Effector memory CD4-positive, alpha-beta T cell (primary cell): ENCODE measurements around the gene FAM78A.

ENCODE experiments used
- DNase-seq, 3 donors: peaks; one replicate each; pipeline ENCODE4 v3.0.0-alpha.2; 2020
- H3K27ac ChIP-seq: 2 replicates; pipeline ENCODE4 v1.7.0; 2013; ENCODE audit warnings: mild to moderate bottlenecking, low read length, moderate library complexity; ENCODE audit not compliant: insufficient read depth, poor library complexity, severe bottlenecking
- H3K27me3 ChIP-seq: replicated peaks from 2 replicates; pipeline ENCODE4 v1.7.0; 2013; ENCODE audit warnings: mild to moderate bottlenecking, low read length; ENCODE audit not compliant: insufficient read depth, control insufficient read depth, poor library complexity, severe bottlenecking
- H3K36me3 ChIP-seq: 2 replicates; pipeline ENCODE4 v1.7.0; 2013; ENCODE audit warnings: mild to moderate bottlenecking, low read length, moderate library complexity; ENCODE audit not compliant: control insufficient read depth, insufficient read depth
- H3K4me1 ChIP-seq: 2 replicates; pipeline ENCODE4 v1.7.0; 2013; ENCODE audit warnings: low read length, mild to moderate bottlenecking; ENCODE audit not compliant: control insufficient read depth, insufficient read depth, poor library complexity, severe bottlenecking
- H3K4me3 ChIP-seq: 2 replicates; pipeline ENCODE4 v1.7.0; 2013; ENCODE audit warnings: low read length, low read depth, mild to moderate bottlenecking; ENCODE audit not compliant: insufficient read depth, poor library complexity, severe bottlenecking
- H3K9me3 ChIP-seq: 2 replicates; pipeline ENCODE4 v1.7.0; 2013; ENCODE audit warnings: mild to moderate bottlenecking, low read length, moderate library complexity; ENCODE audit not compliant: control insufficient read depth

The FAM78A gene

DNA sequence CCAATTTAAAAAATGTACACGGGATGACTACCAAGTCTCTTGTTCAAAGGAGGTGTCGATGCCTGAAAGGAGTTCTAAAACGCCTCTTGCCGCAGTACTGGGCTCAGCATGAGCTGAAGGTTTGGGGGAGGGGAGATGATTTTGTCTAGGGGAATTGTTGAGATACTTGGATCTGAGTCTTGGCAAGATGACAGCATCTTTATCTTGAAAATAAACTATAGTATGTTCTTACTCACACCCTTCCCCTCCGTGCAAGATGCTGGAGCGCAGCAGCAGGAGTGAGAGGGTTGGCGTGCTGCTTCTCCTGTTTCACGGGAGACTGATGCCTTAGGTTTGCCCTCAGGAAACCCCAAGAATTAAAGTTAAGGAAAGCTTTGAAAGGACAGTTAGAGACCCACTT, 47.3 kb downstream of the FAM78A start:
- Histone ChIP-seq H3K36me3 (peaks cover 10% of the 10 kb centered on the region), H3K27ac (no peak overlapping the region)

DNA sequence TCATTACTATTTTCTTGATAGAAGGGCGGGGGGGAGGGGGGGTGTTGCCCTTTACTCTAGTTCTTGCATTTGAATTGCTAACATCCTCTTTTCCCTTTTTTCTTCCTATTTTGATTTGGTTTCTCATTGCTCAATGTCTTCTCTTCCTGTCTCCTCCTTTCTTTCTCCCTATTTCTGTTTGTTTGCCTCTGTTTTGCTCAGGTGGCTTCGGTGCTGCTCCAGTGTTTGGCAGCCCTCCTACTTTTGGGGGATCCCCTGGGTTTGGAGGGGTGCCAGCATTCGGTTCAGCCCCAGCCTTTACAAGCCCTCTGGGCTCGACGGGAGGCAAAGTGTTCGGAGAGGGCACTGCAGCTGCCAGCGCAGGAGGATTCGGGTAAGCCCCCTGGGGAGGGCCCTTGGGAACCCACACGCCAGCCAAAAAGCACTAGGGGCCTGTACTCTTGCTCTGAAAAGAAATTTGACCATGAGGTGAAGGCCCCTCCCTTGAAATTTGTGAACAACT, 48.3 kb downstream of the FAM78A start:
- H3K27ac ChIP-seq = no peak overlapping the region
- DNase-seq = no peak
- H3K4me1 ChIP-seq = no peaks in the 10 kb centered on the region
- H3K4me3 ChIP-seq = no peak overlapping the region
- no peaks in the 10 kb centered on the region for H3K9me3 ChIP-seq
- H3K27me3 ChIP-seq = no peaks in the 10 kb centered on the region
- H3K36me3 ChIP-seq = peaks cover 10% of the 10 kb centered on the region

More for the DNA sequence above, 47.3 kb downstream of the FAM78A start:
- peaks cover 5% of the 10 kb centered on the region for H3K4me1 ChIP-seq
- no peaks in the 10 kb centered on the region for H3K27me3 ChIP-seq
- no peak for DNase-seq
- H3K9me3 ChIP-seq = no peaks in the 10 kb centered on the region
- H3K4me3 ChIP-seq = no peak overlapping the region

DNA sequence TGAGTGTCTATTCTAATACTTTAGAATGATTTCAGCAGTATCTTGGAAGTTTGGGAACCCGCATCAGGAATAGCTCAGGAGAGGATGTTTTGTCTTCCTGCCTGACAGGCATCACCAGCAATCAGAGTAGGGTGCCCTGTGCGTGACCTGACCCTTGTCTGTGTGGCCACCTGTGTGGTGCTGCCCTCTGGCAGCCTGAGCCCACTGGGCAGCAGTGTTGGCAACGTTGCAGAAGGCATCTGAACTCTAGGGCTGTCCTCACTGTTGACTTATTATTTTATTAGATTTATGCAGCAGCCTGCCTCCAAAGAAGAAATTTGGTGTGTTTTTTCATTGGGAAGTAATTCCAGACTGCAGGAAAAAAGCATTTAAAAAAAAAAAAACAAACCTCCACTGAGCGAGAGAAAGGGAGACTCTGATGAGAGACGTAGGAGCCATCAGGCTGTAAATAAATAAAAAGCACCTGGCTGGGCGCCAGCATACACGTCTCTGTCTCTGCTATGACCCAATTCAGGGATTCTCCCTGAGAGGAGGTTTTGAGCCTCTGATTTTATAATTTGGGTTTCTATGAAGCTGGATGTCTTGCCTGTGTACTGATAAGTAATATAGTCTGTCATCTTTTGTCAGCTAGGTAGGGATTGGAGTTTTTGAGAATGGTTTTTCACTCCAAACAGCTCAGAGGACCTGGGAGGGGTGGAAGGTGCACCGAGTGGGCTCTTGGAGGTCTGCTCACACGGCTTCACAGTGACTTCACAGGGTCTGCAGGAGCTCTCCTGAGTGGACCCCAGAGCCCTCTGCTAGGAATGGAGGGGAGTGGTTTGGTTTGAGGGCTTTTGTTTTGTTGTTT, 49.0 kb downstream of the FAM78A start:
- no peaks in the 10 kb centered on the region for H3K9me3 ChIP-seq
- no peak overlapping the region for H3K27ac ChIP-seq
- no peak overlapping the region for H3K4me3 ChIP-seq
- H3K4me1 ChIP-seq = no peaks in the 10 kb centered on the region
- H3K36me3 ChIP-seq = peaks cover 13% of the 10 kb centered on the region
- H3K27me3 ChIP-seq = no peaks in the 10 kb centered on the region
- DNase-seq = no peak

DNA sequence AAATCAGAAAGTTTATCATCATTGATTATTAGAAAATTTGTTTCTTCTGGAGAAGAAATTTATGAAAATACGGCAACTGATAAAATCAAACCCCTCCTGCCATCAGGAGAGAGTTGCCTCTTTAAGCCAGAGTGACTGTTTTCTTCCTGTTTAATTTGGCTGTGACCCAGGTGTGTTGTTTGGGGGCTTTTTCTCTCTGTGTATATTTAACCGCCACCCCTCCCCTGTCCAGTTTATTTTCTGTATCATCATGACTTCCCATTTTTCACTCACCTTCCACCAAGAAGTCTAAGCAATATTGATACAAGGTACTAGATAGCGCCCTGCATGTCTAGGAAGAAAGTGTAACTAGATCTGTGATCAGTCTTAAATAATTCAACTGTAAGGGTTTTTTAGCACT, 50.1 kb downstream of the FAM78A start:
- DNase-seq = no peak
- Histone ChIP-seq H3K27ac (no peak overlapping the region), H3K36me3 (peaks cover 16% of the 10 kb centered on the region), H3K4me3 (no peak overlapping the region), H3K27me3 (no peaks in the 10 kb centered on the region), H3K4me1 (no peaks in the 10 kb centered on the region), H3K9me3 (no peaks in the 10 kb centered on the region)

DNA sequence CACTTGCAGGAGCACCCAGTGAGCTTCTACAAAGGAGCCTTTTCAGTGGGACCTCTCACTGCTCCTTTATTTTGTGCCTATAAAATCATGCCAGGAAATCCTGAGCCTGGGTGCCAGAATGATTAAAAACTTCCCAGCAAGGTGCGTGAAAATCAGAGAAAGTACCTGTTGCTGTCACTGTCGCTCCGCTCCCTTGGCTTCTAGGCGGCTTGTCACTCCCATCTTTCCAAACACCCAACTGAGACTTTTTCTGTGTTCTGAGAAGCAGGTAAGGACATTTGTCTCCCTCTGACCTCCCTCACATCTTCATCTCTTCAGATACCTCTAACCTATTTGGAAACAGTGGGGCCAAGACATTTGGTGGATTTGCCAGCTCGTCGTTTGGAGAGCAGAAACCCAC, 53.9 kb downstream of the FAM78A start:
- H3K27me3 ChIP-seq = no peaks in the 10 kb centered on the region
- no peak for DNase-seq
- no peaks in the 10 kb centered on the region for H3K4me1 ChIP-seq
- H3K9me3 ChIP-seq = no peaks in the 10 kb centered on the region
- H3K27ac ChIP-seq = no peak overlapping the region
- no peak overlapping the region for H3K4me3 ChIP-seq
- peaks cover 13% of the 10 kb centered on the region for H3K36me3 ChIP-seq

DNA sequence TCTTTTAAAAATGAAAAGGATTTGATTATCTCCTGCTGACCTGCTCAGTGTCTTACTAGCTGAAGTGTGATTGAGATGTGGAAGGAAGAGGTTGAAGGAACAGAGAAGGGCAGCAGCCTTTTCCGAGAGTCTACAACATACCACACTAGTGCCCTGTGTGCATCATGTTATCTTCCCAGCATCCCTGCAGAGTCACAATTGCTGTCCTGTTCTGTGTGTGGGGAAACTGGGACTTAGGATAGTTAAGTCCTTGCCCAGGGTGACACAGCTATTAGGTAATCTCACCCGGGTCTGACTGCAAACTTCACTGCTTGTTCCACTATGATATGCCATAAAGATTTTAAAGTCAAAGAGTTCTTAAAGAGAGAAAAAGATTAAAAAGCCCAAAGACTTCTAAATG, 55.8 kb downstream of the FAM78A start:
- H3K27me3 ChIP-seq = no peaks in the 10 kb centered on the region
- no peak for DNase-seq
- H3K27ac ChIP-seq = no peak overlapping the region
- H3K9me3 ChIP-seq = no peaks in the 10 kb centered on the region
- no peak overlapping the region for H3K4me3 ChIP-seq
- no peaks in the 10 kb centered on the region for H3K4me1 ChIP-seq
- H3K36me3 ChIP-seq = peaks cover 14% of the 10 kb centered on the region

DNA sequence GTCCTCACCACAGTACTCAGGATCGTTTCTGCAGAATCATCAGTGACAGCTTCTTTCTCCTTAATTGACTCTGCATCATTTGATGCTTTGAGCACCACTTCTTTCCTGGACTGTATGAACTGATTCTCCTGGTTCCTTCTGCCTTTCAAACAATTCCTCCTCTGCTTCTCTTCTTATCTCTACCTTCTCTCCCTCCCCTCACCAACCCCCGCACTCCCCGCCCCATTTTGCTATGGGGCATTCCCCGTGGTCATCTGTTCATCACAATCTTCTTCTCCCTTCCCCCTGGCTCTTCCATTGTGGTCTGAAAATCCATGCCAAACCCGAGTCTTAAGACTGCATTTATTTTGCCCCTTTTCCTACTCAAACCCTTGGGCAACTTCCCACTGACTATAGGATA, 57.9 kb downstream of the FAM78A start:
- Histone ChIP-seq H3K27me3 (no peaks in the 10 kb centered on the region), H3K4me3 (no peak overlapping the region), H3K4me1 (no peaks in the 10 kb centered on the region), H3K36me3 (peaks cover 18% of the 10 kb centered on the region), H3K27ac (no peak overlapping the region), H3K9me3 (no peaks in the 10 kb centered on the region)
- DNase-seq = no peak

DNA sequence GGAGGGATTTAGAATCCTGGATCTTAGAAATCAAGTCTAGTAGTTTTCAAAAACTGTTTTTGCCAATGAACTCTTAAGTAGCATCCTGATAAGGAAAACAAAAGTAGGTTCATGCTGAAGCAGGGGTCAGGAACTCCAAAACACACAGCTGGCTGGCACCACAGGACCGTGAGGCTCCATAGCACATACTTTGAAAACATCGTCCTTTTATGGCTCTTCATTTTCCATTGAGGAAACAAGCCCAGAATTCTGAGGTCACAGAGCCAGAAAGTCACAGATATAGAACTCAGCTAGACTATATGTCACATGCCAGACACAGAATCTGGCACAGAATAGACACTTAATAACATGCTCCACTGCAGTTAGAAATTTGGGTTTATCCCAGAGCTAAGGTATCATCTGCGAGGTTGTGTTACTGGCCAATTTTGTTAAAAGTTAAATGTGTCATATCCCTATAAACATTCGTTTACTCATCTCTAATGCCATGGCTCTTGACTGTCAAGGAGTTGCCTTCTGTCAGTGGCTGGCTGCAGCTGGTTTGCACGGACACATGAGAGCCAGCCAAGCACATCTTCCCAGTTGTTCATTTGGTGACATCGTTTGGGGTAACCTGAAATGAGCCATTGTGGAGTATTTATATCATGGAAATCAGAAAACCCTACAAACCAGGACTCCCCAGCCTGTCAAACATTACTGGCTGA, 58.8 kb downstream of the FAM78A start:
- DNase-seq = no peak
- no peaks in the 10 kb centered on the region for H3K9me3 ChIP-seq
- H3K36me3 ChIP-seq = peaks cover 14% of the 10 kb centered on the region
- H3K27me3 ChIP-seq = no peaks in the 10 kb centered on the region
- no peaks in the 10 kb centered on the region for H3K4me1 ChIP-seq
- H3K4me3 ChIP-seq = no peak overlapping the region
- no peak overlapping the region for H3K27ac ChIP-seq

DNA sequence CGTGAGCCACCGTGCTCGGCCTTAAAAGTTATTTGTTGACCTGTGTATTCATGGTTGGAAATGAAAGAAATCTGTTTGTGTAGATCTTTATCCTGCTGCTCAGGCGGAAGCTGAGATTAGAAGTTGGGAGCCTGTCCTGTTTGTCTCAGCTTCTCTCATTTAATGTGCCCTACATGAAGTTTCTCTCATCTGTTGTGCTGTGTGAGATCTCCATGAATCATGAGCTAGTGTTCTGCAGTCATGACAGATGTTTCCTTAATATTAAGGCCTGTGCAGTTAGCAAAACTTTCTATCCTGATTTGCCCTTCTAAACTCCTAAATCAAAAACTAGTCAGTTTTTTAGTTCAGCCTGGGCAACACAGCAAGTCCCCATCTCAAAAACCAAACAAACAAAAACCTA, 59.5 kb downstream of the FAM78A start:
- peaks cover 11% of the 10 kb centered on the region for H3K36me3 ChIP-seq
- H3K4me3 ChIP-seq = no peak overlapping the region
- H3K9me3 ChIP-seq = no peaks in the 10 kb centered on the region
- H3K27me3 ChIP-seq = no peaks in the 10 kb centered on the region
- DNase-seq = no peak
- H3K27ac ChIP-seq = no peak overlapping the region
- H3K4me1 ChIP-seq = no peaks in the 10 kb centered on the region

DNA sequence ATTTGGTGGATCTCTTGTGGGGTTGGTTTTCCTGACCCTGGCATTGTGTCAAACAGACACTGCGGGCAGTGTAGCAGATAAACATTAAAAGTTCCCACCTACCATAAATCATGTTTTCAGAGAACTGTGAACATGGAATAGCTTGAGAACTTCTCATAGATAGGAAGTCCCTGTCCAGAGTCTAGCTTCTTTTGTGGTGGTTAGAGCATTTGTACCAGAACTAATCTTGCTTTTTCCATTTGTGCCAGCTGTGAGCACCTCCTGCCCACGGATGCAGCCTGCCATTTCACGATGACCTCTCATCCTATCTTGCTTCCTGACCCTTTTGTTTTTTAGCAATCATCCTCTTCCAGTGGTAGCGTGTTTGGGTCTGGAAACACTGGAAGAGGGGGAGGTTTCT, 61.4 kb downstream of the FAM78A start:
- H3K4me3 ChIP-seq = no peak overlapping the region
- no peak for DNase-seq
- no peaks in the 10 kb centered on the region for H3K27me3 ChIP-seq
- no peaks in the 10 kb centered on the region for H3K4me1 ChIP-seq
- peaks cover 15% of the 10 kb centered on the region for H3K36me3 ChIP-seq
- H3K27ac ChIP-seq = no peak overlapping the region
- no peaks in the 10 kb centered on the region for H3K9me3 ChIP-seq
